Measurements from ENCODE around the gene GP1BB. TPM values are rescaled to one million over a fixed set of nuclear protein-coding genes. Genes with fewer than 3 reads are reported as not detected.
"Not testable (repeated sequence)": the region's sequence is repeated elsewhere in the genome, so short reads cannot be mapped to it uniquely, and the experiment has no call there.

The GP1BB gene
- total RNA-seq, 1 donor from 2014 or later = 2.4 TPM

DNA sequence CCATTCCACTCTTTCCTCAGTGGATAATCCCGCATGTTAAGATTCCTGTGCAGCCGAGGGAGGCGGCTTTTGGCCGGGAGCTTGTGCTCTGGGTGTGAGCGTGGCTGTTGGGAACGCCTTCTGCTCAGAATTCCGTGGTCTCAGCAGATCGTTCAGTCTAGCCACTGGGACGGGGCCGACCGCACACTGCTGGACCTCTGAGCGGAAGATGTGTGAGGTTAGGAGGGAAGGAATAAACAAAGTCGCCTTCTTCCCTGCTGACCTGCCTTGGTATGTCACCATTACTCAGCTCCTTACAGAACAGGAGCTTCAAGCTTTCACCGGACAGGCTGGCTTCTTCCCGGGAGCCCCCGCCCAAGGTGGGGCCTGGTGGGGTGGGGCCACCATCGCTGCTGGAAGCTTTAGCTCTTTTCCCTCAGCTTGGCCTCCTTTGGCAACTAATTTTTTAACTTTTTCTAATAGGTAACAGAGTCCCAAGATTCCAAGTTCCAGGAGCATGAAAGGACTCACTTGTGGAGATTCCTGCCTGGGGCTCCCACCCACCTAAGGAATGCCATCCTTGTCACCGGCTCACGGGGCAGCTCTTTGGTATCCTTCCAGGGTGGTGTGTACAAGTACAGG lies 31.5 kb upstream of the GP1BB start:
- H3K27ac Mint-ChIP-seq = peak overlapping the region; percentile 91
- peaks cover 2% of the 10 kb centered on the region for H3K27me3 Mint-ChIP-seq
- no peak for DNase-seq (ENCODE audit: extremely low spot score, unreplicated experiment)
- peak overlapping the region; percentile 58 for H3K4me3 Mint-ChIP-seq
- no peaks in the 10 kb centered on the region for H3K36me3 Mint-ChIP-seq
- no peaks in the 10 kb centered on the region for H3K9me3 Mint-ChIP-seq
- H3K4me1 Mint-ChIP-seq (ENCODE audit: unreplicated experiment) = peaks cover 11% of the 10 kb centered on the region
- TF ChIP-seq, protein P1, sequence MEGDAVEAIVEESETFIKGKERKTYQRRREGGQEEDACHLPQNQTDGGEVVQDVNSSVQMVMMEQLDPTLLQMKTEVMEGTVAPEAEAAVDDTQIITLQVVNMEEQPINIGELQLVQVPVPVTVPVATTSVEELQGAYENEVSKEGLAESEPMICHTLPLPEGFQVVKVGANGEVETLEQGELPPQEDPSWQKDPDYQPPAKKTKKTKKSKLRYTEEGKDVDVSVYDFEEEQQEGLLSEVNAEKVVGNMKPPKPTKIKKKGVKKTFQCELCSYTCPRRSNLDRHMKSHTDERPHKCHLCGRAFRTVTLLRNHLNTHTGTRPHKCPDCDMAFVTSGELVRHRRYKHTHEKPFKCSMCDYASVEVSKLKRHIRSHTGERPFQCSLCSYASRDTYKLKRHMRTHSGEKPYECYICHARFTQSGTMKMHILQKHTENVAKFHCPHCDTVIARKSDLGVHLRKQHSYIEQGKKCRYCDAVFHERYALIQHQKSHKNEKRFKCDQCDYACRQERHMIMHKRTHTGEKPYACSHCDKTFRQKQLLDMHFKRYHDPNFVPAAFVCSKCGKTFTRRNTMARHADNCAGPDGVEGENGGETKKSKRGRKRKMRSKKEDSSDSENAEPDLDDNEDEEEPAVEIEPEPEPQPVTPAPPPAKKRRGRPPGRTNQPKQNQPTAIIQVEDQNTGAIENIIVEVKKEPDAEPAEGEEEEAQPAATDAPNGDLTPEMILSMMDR (conservative IDR thresholded peaks at IDR 0.05) = no peak

DNA sequence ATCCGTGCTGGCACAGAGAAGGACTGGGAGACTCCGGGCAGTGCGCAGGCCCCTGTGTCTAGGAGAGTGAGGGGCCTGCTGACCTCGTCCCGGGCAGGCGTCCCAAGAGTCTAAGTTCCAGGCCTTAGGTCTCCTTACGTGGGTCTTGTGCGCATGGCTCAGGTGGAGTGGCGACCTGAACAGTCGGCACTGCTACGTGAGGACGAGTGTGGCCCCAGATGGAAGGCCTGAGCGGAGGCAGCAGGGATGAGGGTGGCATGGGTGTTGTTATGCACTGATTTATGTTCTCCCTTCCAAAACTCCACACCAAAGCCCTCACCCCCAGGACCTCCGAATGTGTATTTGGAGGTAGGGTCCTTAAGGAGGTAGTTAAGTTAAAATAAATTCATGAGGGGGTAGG lies 29.8 kb upstream of the GP1BB start:
- TF ChIP-seq, protein P1 (conservative IDR thresholded peaks at IDR 0.05) = no peak
- peak overlapping the region; percentile 70 for H3K27ac Mint-ChIP-seq
- H3K4me3 Mint-ChIP-seq = no peak overlapping the region
- H3K27me3 Mint-ChIP-seq = peaks cover 2% of the 10 kb centered on the region
- H3K4me1 Mint-ChIP-seq (ENCODE audit: unreplicated experiment) = peaks cover 11% of the 10 kb centered on the region
- H3K9me3 Mint-ChIP-seq = no peaks in the 10 kb centered on the region
- H3K36me3 Mint-ChIP-seq = no peaks in the 10 kb centered on the region
- DNase-seq (ENCODE audit: extremely low spot score, unreplicated experiment) = no peak

DNA sequence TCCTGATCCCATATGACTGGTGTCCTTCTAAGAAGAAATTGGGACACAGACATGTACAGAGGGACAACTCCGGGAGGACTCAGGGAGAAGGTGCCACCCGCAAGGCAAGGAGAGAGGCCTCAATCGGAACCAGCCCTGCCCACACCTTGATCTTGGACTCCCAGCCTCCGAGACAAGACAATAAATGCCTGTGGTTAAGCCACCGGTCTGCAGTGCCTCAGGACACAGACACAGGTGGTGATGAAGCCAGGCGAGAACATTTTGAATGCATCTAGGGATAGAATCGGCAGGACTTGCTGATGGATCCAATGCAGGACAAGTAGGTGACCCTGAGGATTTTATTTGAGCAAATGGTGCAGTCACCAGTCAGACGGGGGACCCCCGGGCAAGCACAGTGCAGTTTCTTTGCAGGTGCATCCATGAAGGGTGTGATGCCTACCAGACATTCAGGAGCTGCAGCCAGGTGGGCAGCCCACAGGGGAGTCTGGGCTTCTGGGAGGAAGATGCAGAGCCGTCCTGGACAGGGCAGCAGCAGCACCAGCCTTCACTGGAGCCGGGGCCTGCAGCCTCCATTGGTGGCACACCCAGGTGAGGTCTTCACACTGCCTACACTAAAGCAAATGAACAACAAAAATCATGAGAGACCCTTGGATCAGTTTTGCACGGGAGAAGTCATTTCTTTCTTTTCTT lies 29.2 kb upstream of the GP1BB start:
- no peaks in the 10 kb centered on the region for H3K36me3 Mint-ChIP-seq
- H3K4me1 Mint-ChIP-seq (ENCODE audit: unreplicated experiment) = peaks cover 11% of the 10 kb centered on the region
- no peaks in the 10 kb centered on the region for H3K9me3 Mint-ChIP-seq
- DNase-seq (ENCODE audit: extremely low spot score, unreplicated experiment) = no peak
- peak overlapping the region; percentile 46 for H3K27ac Mint-ChIP-seq
- no peak overlapping the region for H3K4me3 Mint-ChIP-seq
- TF ChIP-seq, protein P1 (conservative IDR thresholded peaks at IDR 0.05) = no peak
- H3K27me3 Mint-ChIP-seq = peaks cover 2% of the 10 kb centered on the region

DNA sequence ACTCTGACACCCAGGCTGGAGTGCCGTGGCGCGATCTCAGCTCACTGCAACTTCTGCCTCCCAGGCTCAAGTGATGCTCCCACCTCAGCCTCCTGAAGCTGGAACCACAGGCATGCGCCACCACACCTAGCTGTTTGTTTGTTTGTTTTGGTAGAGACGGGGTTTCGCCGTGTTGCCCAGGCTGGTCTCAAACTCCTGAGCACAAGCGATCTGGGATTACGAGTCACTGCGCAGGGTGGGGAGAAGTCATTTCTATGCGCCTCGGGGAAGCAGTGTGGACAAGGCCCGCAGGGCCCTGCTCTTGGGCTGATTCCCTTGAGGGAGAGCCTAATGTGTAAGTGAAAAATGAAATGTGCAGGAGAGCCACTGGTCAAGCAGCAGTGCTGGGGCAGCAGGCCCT lies 28.6 kb upstream of the GP1BB start:
- H3K27ac Mint-ChIP-seq = no peak overlapping the region
- DNase-seq (ENCODE audit: extremely low spot score, unreplicated experiment) = no peak

DNA sequence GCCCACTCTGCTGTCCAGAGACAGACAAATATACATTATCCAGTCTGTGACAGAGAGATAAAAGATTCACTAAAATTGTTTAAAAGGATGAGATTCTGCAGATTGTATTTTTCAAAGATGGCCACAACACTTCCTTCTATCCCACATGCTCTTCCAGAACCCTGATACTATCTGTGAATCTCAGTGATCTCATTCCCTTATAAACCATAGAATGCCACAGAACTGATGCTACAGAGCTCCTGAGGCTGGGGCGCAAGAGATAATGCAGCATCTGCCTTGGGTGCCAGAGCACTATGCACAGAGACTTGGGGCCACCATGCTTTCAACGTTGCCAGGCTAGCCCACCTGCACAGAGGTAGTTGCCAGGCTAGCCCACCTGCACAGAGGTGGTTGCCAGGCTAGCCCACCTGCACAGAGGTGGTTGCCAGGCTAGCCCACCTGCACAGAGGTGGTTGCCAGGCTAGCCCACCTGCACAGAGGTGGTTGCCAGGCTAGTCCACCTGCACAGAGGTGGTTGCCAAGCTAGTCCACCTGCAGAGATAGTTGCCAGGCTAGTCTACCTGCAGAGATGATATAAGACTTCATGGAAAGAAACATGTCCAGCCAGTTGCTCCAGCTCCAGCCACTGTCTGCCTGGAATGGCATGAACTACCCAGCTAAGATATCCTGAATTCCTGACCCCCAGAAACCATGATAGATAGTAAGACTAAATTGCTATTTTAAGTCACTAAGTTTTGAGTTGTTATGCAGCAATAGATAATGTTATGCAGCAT lies 26.6 kb upstream of the GP1BB start:
- no peak for DNase-seq (ENCODE audit: extremely low spot score, unreplicated experiment)
- Mint-ChIP-seq H3K27me3 (no peaks in the 10 kb centered on the region), H3K36me3 (no peaks in the 10 kb centered on the region), H3K27ac (no peak overlapping the region), H3K4me1 (ENCODE audit: unreplicated experiment) (peaks cover 5% of the 10 kb centered on the region), H3K4me3 (no peak overlapping the region), H3K9me3 (no peaks in the 10 kb centered on the region)
- TF ChIP-seq, protein P1 (conservative IDR thresholded peaks at IDR 0.05) = no peak

More for the DNA sequence above, 28.6 kb upstream of the GP1BB start:
- no peaks in the 10 kb centered on the region for H3K9me3 Mint-ChIP-seq
- H3K27me3 Mint-ChIP-seq = peaks cover 2% of the 10 kb centered on the region
- H3K4me3 Mint-ChIP-seq = no peak overlapping the region
- H3K4me1 Mint-ChIP-seq (ENCODE audit: unreplicated experiment) = peaks cover 11% of the 10 kb centered on the region
- no peaks in the 10 kb centered on the region for H3K36me3 Mint-ChIP-seq
- TF ChIP-seq, protein P1 (conservative IDR thresholded peaks at IDR 0.05) = no peak

DNA sequence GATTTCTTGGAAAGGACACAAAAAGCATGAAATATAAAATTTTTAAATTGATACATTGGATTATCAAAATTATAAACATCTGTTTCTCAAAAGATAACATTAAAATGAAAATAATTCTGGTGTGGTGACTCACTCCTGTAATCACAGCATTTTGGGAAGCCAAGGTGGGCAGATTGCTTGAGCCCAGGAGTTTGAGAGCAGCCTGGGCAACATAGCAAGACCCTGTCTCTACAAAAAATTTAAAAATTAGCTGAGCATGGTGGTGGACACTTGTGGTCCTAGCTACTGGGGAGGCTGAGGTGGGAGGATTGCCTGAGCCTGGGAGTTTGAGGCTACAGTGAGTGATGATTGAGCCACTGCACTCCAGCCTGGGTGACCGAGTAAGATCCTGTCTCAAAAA lies 25.5 kb upstream of the GP1BB start:
- H3K4me1 Mint-ChIP-seq (ENCODE audit: unreplicated experiment); H3K4me3 Mint-ChIP-seq; DNase-seq (ENCODE audit: extremely low spot score, unreplicated experiment); H3K36me3 Mint-ChIP-seq; H3K9me3 Mint-ChIP-seq; H3K27ac Mint-ChIP-seq; H3K27me3 Mint-ChIP-seq: not testable (repeated sequence)

All from type B pancreatic cell (in vitro differentiated cells).